HG03135 (cell line): ENCODE data around the gene NR2F6.
A peak's percentile ranks its signal among the peaks of the same experiment; 100 is the strongest.
"Not testable (repeated sequence)": the region's sequence is repeated elsewhere in the genome, so short reads cannot be mapped to it uniquely, and the experiment has no call there.

Experiments
- ATAC-seq: cut with Tn5 transposase; IDR thresholded peaks from one replicate; pipeline ENCODE4 v1.9.1; 2021; ENCODE audit warnings: mild to moderate bottlenecking, moderate library complexity; ENCODE audit not compliant: unreplicated experiment

The NR2F6 gene

GRCh38 chr19:17245535-17245984, at the start of gene NR2F6:
NR2F6 (minus strand) TSS chr19:17245919; CDS start chr19:17245220, 699 bp downstream.
- ATAC-seq, result peak; percentile 6

GRCh38 chr19:17294051-17294891, 48.6 kb upstream of the NR2F6 start:
- ATAC-seq, result no peak

GRCh38 chr19:17293605-17294004, 47.9 kb upstream of the NR2F6 start:
- ATAC-seq, result no peak

- peak; percentile 77 for ATAC-seq
Measured at GRCh38 chr19:17292301-17293074, 46.8 kb upstream of the NR2F6 start.

GRCh38 chr19:17289489-17289888, 43.8 kb upstream of the NR2F6 start:
- ATAC-seq, result no peak

- ATAC-seq, result no peak
Measured at GRCh38 chr19:17286752-17287151, 41.0 kb upstream of the NR2F6 start.

- ATAC-seq, result no peak
Measured at GRCh38 chr19:17286263-17286662, 40.5 kb upstream of the NR2F6 start.

- no peak for ATAC-seq
Measured at GRCh38 chr19:17285415-17286135, 39.9 kb upstream of the NR2F6 start.

- no peak for ATAC-seq
Measured at GRCh38 chr19:17283504-17283996, 37.8 kb upstream of the NR2F6 start.

GRCh38 chr19:17282488-17283125, 36.9 kb upstream of the NR2F6 start:
- peak; percentile 68 for ATAC-seq

GRCh38 chr19:17281391-17282304, 35.9 kb upstream of the NR2F6 start, which contains the start of gene ANKLE1:
ANKLE1 (plus strand) TSS chr19:17281901; CDS start chr19:17281921, 20 bp downstream.
- no peak for ATAC-seq

- ATAC-seq, result no peak
Measured at GRCh38 chr19:17279436-17279835, 33.7 kb upstream of the NR2F6 start.

GRCh38 chr19:17275441-17276175, 29.9 kb upstream of the NR2F6 start:
- no peak for ATAC-seq

- not testable (repeated sequence) for ATAC-seq
Measured at GRCh38 chr19:17274892-17275291, 29.2 kb upstream of the NR2F6 start.

- ATAC-seq, result no peak
Measured at GRCh38 chr19:17268754-17269153, 23.0 kb upstream of the NR2F6 start.

GRCh38 chr19:17266975-17267788, 21.5 kb upstream of the NR2F6 start, which contains the start of gene BABAM1:
BABAM1 (plus strand) TSS chr19:17267443; CDS start chr19:17268807, 1,364 bp downstream.
- peak; percentile 88 for ATAC-seq

- ATAC-seq, result peak; percentile 23
Measured at GRCh38 chr19:17266589-17266974, 20.9 kb upstream of the NR2F6 start.

GRCh38 chr19:17266026-17266425, 20.3 kb upstream of the NR2F6 start:
- ATAC-seq, result no peak
